IPS-18c (cell line): ENCODE data around the gene SMIM1.
"Not testable (repeated sequence)": the region's sequence is repeated elsewhere in the genome, so short reads cannot be mapped to it uniquely, and the experiment has no call there.

Experiments used
- H3K4me3 ChIP-seq: 2 replicates; pipeline ENCODE4 v1.7.0; 2013; ENCODE audit warnings: low read depth, mild to moderate bottlenecking, low read length, moderate library complexity; ENCODE audit not compliant: insufficient read depth
- H3K9me3 ChIP-seq: one replicate; pipeline ENCODE4 v1.6.1; 2013; ENCODE audit warnings: mild to moderate bottlenecking, low read length, moderate library complexity; ENCODE audit not compliant: control insufficient read depth, insufficient read depth

Gene SMIM1

GRCh38 chr1:3772715-3773571, at the start of gene SMIM1:
SMIM1 (plus strand) TSS chr1:3772749; CDS start chr1:3775374, 2,625 bp downstream.
- Histone ChIP-seq H3K9me3 (peaks cover 3% of the 10 kb centered on the region), H3K4me3 (peak within 1 kb of the TSS; percentile 73)

- Histone ChIP-seq H3K9me3 (no peaks in the 10 kb centered on the region), H3K4me3 (no peak overlapping the region)
Measured at GRCh38 chr1:3722846-3723245, 49.7 kb upstream of the SMIM1 start.

- H3K4me3 ChIP-seq, result not testable (repeated sequence)
Measured at GRCh38 chr1:3724416-3725030, 48.0 kb upstream of the SMIM1 start.

GRCh38 chr1:3725366-3725765, 47.2 kb upstream of the SMIM1 start:
- Histone ChIP-seq H3K4me3 (no peak overlapping the region), H3K9me3 (peaks cover 2% of the 10 kb centered on the region)

More at GRCh38 chr1:3724416-3725030, 48.0 kb upstream of the SMIM1 start:
- H3K9me3 ChIP-seq, result not testable (repeated sequence)

- Histone ChIP-seq H3K4me3 (no peak overlapping the region), H3K9me3 (peaks cover 2% of the 10 kb centered on the region)
Measured at GRCh38 chr1:3727042-3727824, 45.3 kb upstream of the SMIM1 start.

GRCh38 chr1:3727825-3728776, 44.4 kb upstream of the SMIM1 start:
- H3K9me3 ChIP-seq, result peaks cover 2% of the 10 kb centered on the region
- no peak overlapping the region for H3K4me3 ChIP-seq

GRCh38 chr1:3729594-3730542, 42.7 kb upstream of the SMIM1 start:
- Histone ChIP-seq H3K4me3 (no peak overlapping the region), H3K9me3 (peaks cover 2% of the 10 kb centered on the region)

GRCh38 chr1:3730543-3731247, 41.9 kb upstream of the SMIM1 start:
- H3K9me3 ChIP-seq, result peaks cover 2% of the 10 kb centered on the region
- no peak overlapping the region for H3K4me3 ChIP-seq

GRCh38 chr1:3731583-3732433, 40.7 kb upstream of the SMIM1 start:
- Histone ChIP-seq H3K9me3 (peaks cover 2% of the 10 kb centered on the region), H3K4me3 (no peak overlapping the region)

- Histone ChIP-seq H3K4me3 (no peak overlapping the region; the same call in 1 of the 2 replicates), H3K9me3 (peaks cover 2% of the 10 kb centered on the region)
Measured at GRCh38 chr1:3732434-3733093, 40.0 kb upstream of the SMIM1 start.

GRCh38 chr1:3733094-3733882, 39.3 kb upstream of the SMIM1 start:
- Histone ChIP-seq H3K4me3 (no peak overlapping the region), H3K9me3 (peaks cover 2% of the 10 kb centered on the region)

- Histone ChIP-seq H3K9me3 (peaks cover 2% of the 10 kb centered on the region), H3K4me3 (no peak overlapping the region)
Measured at GRCh38 chr1:3733883-3734589, 38.5 kb upstream of the SMIM1 start.

GRCh38 chr1:3734602-3735001, 37.9 kb upstream of the SMIM1 start:
- H3K9me3 ChIP-seq, result peaks cover 2% of the 10 kb centered on the region
- H3K4me3 ChIP-seq, result no peak overlapping the region
